Fibroblast of upper back skin (primary cell): ENCODE measurements around the gene ZC3H12D.
A peak's percentile ranks its signal among the peaks of the same experiment; 100 is the strongest.
"Not testable (repeated sequence)": the region's sequence is repeated elsewhere in the genome, so short reads cannot be mapped to it uniquely, and the experiment has no call there.

Source experiments
- DNase-seq: peaks from one replicate; pipeline ENCODE4 v3.0.0-alpha.2; 2013

The ZC3H12D gene

DNA sequence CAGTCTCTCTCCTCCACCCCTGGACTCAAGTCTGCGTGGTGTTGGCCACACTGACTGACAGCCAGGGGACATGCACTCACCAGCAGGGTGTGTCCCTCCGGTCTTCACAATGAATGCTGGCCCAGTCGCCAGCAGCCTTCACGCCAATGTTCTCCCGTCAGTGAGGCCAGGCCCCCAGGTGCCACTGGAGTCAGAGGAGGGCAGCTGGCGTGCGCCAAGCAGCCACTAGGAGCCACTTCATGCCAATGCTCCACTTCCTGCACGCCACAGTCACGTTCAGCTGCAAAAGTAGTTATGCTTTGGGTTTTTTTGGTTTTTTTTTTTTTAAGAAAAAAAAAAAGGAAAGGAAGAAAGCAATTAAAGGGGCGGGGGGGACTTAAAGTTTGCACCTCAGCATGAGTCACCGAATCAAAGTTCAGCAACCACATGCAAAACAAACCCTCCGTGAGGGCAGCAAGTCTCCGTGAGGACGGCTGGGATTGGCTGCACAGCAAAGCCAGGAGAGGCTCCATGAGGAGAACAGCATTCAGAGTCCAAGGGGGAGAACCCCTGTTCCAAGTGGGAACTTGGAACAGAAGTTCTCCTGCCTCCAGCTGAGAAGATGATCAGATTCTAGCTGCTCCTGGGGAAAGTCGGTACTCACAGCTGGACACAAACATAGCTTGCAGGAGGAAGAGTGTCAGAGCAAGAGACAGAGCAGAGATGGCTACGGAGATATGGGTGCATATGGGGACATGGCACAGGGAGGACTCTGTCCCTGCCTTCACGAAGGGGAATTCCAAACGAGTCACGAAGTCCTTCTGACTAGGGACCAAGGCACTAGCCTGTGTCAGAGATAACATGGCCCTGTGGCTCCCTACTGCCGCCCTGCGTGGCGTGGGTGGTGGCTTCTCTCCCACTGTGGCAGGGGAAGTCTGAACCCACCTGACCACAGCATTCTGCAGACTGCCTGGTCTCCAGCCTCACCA lies at the start of gene ZC3H12D:
Gene ZC3H12D, minus strand, starts transcription at position 282 of the 968 bp plus-strand sequence. CDS start 10,471 bp downstream, outside the sequence.
- DNase-seq: peak; percentile 43

DNA sequence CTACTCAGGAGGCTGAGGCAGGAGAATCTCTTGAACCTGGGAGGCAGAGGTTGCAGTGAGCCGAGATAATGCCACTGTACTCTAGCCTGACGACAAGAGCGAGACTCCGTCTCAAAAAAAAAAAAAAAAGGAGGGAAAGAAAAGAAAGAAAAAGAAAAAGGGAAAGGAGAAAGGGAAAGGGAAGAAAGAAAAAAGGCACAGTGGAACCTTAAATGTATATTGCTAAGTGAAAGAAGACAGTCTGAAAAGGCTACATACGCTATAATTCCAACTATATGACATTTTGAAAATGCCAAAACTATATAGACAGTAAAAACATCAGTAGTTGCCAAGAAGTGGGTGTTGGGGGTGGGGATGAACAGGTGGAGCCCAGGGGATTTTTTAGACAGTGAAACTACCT lies 44.8 kb upstream of the ZC3H12D start:
- DNase-seq: no peak

DNA sequence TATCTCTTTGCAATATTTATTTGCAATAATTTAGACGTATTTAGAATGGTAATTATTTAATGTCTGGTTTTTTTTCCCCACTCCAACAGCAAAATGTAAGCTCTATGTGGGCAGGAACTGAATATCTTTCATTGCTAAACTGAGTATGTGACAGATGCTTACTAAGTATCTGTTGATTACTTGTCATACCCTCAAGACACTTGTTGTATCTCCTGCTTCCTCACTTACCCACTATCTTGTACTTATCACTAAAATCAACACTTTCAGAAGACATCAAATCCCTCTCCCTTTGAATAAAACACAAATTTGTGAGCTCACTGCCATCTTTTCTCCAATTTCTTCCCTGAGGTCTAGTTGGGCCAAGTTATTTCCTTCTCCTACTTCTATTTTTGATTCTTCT lies 30.7 kb upstream of the ZC3H12D start:
- no peak for DNase-seq

DNA sequence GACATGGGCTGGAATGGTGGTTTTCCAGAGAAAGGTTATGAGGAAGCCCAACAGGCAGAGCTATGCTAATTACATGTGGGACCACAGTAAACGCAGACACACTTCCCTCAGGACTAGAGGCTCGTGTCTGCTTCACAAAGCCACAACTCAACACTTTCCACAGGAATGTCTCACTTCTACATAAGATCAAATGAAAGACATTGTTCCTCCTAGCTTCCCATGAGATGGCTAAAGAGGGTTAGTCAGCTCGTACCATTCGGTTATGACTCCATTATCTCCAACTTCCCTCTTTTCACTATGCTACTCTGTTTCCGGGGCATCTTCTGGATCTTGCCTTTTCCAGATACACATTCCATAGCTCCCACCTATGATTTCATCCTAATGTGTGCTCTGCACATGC lies 29.1 kb upstream of the ZC3H12D start:
- peak; percentile 47 for DNase-seq

DNA sequence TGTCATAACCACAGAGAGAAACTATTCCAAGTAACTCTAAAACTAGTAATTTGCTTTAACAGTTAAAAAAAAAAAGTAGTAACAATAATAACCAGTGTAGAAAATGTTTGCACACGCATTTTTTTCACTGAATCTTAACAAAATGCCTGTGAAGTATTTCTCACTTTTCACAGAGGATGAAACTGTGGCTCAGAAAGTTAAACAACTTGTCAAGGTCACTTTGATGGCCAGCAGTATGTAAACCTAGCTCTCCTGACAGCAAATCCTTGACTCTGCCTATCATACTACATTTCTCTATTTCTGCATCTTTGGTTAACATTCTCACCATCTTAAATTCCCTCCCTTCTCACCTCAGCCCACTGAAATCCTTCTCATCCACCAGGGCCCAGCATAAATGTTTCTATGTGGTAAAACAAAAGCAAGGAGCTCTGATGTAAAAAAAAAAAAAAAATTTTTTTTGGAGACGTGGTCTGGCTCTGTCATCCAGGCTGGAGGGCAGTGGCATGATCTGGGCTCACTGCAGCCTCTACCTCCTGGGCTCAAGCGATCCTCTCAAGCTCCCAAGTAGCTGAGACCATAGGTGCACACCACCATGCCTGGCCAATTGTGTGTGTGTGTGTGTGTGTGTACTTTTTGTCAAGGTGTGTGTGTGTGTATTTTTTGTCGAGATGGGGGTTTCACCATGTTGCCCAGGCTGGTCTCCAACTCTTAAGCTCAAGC lies 26.1 kb upstream of the ZC3H12D start:
- no peak for DNase-seq

DNA sequence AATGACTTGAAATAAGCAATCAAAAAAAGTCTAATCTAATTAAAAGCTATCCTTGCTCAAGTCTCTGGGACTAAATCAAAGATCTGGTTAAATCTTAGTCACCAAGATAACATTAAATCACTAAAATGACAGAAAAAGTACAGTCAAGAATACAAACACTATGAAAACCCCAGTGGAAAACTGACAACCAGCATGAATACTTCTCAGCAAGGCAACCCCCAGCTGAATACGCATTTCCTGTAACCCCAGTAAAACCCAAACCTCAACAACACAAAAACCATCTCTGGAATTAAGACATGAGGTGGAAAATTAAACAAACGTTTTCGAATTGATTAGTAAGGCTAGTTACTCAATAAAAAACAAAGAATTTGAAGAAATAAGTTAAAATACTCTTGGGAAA lies 23.7 kb upstream of the ZC3H12D start:
- DNase-seq: no peak

DNA sequence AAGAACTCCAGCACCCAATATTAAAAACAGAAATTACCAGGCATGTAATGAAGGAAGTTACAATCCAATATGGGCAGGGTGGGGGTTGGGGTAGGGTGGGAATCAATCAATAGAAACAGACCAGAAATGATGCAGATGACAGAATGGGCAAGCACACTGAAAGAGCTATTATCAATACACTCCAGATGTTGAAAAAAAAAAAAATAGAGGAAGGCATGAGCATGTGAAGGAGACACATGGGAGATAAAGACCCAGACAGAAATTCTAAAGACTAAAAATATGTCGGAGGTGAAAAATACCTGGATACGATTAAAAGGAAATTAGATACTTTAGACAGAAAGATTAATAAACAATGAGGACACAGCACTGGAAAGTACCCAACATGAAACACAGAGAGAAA lies 19.1 kb upstream of the ZC3H12D start:
- no peak for DNase-seq

DNA sequence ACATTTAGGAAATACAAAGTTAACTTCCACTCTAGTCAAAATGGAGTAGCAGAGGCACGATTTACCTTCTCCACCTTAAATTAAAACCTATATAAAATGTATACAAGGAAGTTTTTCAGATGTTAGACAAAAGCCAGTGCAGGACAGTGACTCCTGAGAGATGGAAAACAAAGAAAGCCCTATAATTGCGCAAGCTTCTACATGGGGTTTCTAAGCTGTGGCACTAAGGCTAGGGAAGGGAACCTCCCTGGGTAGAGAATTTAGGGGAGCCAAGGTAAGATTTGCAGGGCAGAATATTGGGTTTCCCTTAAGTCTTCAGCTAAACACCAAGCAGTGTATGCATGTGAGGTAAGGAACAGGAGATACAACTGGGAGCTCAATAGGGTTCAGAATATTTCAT lies 18.5 kb upstream of the ZC3H12D start:
- no peak for DNase-seq

DNA sequence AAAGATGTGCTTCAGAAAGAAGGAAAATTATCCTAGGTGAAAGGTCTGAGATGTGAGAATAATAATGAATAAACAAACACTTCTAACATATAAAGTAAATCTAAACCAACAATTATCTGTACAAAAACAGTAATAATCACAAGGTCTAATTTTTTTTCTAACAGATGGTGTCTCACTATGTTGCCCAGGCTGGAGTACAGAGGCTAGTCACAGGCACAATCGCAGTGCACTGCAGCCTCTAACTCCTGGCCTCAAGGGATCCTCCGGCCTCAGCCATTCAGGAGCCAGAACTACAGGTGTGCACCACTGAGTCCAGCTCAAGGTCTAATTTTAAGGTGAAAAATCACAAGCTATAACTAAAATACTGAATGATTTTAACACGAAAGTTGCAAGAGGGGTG lies 17.0 kb upstream of the ZC3H12D start:
- no peak for DNase-seq

DNA sequence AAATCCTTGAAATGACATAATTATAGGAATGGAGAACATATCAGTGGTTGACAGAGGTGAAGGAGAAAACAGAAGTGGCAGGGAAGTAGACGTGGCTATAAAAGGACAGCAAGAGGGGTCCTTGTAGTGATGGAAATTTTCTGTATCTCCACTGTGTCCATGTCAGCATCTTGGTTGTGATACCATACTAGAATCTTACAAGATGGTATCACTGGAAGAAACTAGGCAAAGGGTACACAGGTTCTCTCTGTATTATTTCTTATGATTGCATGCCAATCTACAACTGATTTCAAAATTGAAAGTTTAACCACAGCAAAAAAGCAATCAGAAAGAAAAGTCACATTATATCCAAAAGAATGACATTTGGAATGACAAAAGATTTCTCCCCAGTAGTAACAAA lies 16.4 kb upstream of the ZC3H12D start:
- no peak for DNase-seq

DNA sequence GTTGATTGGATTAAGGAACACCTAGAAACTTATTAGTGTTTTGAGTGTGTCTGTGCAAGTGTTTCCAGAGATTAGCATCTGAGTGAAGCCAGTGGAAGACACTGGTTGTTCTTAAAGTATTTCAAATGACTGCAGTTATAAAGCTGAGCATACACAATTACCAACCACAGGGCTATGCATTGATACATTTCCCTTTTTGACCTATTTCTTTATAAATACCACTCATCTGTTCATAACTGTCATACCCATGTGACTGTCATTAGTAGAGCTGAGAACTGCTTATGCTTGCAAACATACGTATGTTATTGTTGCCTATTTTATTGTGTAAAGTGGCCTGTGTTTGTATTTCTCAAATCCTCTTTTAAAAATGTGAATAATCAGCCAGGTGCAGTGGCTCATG lies 15.3 kb upstream of the ZC3H12D start:
- DNase-seq: no peak

DNA sequence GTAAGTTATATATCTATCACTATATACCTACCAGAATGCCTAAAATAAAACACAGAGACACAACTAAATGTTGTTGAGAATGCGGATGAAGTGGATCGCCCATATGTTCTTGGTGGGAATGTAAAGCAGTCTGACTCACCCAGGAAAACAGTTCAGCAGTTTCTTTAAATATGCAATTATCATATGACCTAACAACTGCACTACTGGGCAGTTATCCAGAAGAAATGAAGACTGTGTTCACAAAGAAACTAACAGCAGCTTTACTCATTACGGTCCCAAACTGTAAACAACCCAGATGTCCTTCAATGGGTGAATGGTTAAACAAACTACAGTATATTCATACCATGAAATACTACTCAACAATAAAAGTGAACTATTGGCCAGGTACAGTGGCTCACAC lies 14.3 kb upstream of the ZC3H12D start:
- DNase-seq: peak; percentile 93

DNA sequence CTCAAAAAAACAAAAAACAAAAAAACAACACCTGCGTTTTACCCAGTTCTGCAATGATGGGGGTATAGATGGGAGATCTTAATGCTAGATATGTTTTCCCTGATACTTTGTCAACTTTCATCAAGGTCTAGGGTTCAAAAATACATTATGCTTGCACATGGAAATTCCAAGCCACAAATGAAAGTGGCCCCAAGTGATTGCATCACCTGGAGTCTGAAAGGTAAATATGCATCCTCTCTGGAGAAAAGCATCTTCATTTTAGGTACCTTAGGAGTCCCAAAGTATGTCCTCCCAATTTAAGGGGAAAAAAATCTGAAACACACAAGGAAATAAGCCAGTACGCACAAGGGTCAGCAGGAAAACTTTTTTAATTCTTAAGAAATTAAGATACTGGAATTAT lies 12.6 kb upstream of the ZC3H12D start:
- DNase-seq: no peak

DNA sequence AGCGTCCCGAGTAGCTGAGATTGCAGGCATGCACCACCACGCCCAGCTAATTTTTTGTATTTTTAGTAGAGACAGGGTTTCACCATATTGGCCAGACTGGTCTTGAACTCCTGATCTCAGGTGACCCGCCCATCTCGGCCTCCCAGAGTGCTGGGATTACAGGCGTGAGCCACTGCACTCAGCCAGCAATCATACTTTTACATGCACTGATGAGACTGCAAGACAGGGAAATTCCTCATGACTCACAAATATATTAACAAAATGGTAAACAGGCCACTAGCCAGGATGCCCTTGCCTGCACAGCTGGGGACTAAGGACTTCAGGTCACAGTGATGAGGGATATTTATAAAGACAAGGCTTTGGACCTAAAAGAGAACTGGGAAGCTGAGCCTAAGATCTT lies 11.8 kb upstream of the ZC3H12D start:
- DNase-seq: peak; percentile 37

DNA sequence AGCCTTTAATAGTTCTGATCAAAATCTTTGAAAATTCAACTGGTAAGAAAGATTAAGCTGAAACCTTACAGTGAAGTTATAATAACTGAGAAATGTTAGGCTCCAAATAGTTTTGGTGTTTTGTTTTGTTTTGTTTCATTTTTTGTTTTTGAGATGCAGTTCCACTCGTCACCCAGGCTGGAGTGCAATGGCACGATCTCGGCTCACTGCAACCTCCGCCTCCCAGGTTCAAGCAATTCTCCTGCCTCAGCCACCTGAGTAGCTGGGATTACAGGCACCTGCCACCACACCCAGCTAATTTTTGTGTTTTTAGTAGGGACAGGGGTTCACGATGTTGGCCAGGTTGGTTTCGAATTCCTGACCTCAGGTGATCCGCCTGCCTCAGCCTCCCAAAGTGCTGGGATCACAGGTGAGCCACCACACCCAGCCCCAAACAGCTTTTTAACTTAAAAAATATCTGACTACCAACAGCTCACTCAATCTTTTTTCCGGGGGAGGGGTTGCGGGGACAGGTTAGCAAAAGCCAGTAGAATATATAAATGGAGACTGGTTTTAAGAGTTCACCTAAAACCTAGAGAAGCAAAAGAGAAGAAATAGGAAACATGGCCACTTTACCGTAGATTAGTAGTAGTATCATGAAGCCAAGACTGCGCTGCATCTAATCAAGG lies 10.7 kb upstream of the ZC3H12D start:
- DNase-seq: not testable (repeated sequence)

DNA sequence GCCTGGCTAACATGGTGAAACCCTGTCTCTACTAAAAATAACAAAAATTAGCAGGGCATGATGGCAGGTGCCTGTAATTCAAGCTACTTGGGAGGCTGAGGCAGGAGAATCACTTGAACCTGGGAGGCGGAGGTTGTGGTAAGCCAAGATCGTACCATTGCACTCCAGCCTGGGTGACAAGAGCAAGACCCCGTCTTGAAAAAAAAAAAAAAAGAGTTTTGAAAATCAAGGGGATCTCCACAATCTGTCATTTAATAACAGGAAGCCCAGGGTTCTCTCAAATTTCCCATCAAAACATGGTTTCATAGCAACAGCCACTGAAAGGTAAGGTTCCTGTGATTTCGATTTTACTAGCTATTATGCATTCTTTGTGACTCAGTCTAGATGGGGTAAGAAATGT lies 10.0 kb upstream of the ZC3H12D start:
- DNase-seq: not testable (repeated sequence)

DNA sequence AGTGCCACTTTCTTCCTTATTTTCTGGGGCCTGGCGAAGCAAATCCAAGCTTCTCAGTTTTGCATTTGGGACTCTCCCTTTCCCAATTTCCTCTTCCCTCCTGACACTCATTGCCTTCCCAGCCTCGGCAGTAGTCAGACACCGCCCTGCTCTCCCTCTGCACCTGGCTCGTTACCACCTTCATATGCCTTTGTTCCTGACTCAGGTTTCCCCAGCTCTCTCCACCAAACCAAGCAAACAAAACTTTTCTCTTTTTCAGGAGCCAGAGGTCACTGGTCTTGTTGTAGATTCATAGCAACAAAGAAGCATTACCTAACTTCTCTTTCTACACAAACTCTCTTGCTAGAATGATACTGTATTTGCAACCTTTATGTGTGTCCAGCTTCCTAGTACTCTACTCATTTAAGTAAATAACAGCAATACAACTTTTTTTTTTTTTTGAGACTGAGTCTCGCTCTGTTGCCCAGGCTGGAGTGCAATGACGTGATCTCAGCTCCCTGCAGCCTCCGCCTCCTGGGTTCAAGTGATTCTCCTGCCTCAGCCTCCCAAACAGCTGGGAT lies 9.0 kb upstream of the ZC3H12D start:
- no peak for DNase-seq

DNA sequence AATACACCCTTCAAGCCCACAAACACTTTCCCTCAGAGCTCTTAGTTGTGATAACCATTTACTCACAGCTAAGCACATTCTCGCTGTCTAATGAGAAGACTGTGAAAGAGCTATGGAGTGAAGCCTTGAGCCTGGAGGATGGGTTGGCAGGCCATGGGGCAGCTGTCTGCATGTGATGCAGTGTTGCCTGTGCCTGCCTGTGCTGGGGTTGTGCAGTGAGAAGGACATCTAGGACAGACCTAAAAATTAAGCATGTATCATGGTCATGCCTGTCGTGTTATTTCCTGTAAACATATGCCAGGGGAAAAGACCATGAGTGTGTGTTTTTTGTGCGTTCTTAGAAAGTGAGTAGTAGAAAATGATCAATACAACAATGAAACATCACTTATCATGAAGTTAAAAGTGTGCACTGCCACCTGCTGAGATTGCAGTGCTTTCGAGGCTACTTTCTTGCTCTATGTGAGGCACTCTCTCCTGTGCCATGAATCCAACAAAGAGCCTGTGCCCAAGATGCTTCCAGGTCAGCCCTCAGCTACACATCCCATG lies 8.1 kb upstream of the ZC3H12D start:
- DNase-seq: no peak

DNA sequence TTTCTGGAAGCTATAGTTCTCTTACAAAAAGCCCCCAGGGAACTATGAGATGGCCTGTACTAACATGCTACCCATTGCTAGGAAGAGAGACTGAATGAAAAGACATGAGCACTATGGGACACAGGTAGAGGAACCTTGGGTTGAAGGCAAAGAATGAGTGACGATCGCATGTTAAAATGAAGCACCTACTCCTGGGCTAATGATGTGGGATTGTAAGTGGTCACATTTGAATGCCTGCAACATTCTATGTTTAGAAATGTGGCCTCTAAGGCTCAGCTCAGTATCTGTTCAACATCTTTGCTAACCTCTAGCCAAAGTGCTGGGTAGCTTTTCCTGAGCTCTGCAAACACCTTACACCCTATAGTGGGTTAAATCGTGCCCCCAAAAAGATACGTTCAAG lies 5.2 kb upstream of the ZC3H12D start:
- no peak for DNase-seq

DNA sequence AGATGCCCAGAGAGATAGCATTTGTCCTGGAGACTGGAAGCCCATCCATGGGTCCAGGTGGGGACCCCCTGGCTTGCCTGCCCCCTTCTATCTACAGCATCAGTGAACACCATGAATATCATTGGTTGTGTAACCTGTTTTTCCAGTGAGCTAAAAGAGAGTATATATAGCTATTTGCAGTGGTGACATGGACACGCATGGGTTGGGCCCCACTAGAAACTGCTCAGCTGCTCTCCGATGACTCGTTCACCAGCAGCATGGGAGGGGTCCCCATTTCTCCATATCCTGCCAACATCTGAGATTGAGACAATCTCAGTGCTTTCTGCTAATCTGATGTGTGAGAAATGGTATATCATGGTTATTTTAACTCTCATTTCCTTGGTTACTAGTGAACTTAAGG lies 4.0 kb upstream of the ZC3H12D start:
- no peak for DNase-seq

DNA sequence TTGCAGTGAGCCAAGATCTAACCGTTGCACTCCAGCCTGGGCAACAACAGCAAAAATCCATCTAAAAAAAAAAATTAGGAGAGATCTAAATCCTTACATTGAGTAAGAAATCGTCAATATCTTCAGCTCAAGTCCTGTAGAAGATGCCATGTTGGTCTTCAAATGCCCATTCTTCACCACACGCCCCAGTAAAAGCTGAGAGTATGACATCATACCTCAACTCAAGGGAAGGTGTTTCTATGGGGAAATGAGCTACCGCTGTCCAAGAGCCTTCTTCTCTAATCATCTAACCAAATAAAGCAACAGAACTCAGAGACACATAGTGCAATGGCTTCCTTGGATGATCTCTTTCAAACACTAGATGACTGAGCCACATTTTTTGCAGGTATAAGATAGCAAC lies 2.5 kb upstream of the ZC3H12D start:
- no peak for DNase-seq

DNA sequence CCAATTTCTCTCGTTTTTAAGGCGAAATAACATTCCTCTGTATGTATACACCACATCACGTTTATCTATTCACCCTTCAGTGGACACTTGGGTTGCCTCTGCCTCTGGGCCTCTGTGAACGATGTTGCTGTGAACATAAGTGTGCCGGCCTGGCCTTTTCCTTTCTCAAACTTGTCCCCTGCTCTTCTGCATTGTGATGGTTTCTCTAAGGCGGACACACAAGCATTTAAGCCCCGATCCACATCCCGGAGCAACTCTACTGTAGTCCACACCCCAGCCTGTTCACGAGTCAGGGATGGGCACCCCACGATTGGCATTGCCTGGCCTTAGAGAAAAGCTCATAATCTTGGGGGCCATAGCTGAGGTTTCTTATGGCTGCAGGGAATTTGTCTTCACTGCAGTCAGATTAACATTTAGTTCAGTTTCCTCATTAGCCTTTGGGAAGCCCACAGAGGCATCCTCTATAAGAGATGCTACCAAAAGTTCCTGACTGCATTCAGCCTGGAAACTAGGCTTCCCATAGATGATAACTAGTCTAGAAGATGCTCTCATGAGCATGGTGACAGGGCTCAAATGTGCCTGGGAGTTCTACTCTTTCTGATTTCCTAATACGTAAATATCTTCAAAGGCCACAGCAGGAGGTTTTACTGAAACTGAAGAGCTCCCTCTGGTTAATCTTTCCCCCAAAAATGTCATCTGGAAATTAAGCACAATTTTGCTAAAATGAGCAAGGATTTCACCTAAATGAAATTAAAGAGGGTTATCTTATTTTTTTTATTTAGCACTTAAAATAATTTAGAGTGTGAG lies 762 bp downstream of the ZC3H12D start:
- DNase-seq: no peak
